Epithelial cell of proximal tubule (primary cell): ENCODE data around the gene TLK1. TPM values are rescaled to one million over a fixed set of nuclear protein-coding genes. Genes with fewer than 3 reads are reported as not detected.

ENCODE experiments used
- DNase-seq: peaks from one replicate; pipeline ENCODE4 v3.0.0-alpha.2; 2011; ENCODE audit warnings: low read depth
- H3K4me3 ChIP-seq: 2 replicates; pipeline ENCODE4 v1.5.1; 2011; ENCODE audit warnings: low read depth, mild to moderate bottlenecking, low read length
- CTCF ChIP-seq: conservative IDR thresholded peaks from 2 replicates; pipeline ENCODE4 v1.5.1; 2012; ENCODE audit warnings: low read depth, mild to moderate bottlenecking, low read length
- total RNA-seq: library from RNA; depleted of rRNA; stranded (reverse); fragments of >200 nt; gene quantifications from 2 replicates; pipeline ENCODE4 v1.2.3, GENCODE V29; 2015

The TLK1 gene
- total RNA-seq, 1 donor from 2014 or later: 10.7 TPM

GRCh38 chr2:171150694-171151285, 9.9 kb downstream of the TLK1 start:
- TF ChIP-seq CTCF: no peak
- no peak for DNase-seq
- no peak overlapping the region for H3K4me3 ChIP-seq

- no peak for TF ChIP-seq CTCF
- no peak overlapping the region for H3K4me3 ChIP-seq
- DNase-seq: no peak
Measured at GRCh38 chr2:171149986-171150693, 10.6 kb downstream of the TLK1 start.

GRCh38 chr2:171149171-171149938, 11.3 kb downstream of the TLK1 start:
- no peak for DNase-seq
- TF ChIP-seq CTCF: no peak
- H3K4me3 ChIP-seq: no peak overlapping the region

GRCh38 chr2:171147081-171147480, 13.6 kb downstream of the TLK1 start:
- no peak for DNase-seq
- no peak for TF ChIP-seq CTCF
- H3K4me3 ChIP-seq: no peak overlapping the region

GRCh38 chr2:171146633-171147032, 14.1 kb downstream of the TLK1 start:
- no peak for TF ChIP-seq CTCF
- DNase-seq: no peak
- H3K4me3 ChIP-seq: no peak overlapping the region

- TF ChIP-seq CTCF: no peak
- H3K4me3 ChIP-seq: no peak overlapping the region
- no peak for DNase-seq
Measured at GRCh38 chr2:171146071-171146470, 14.6 kb downstream of the TLK1 start.
